Lower leg skin (tissue), 3 donors: ENCODE measurements around the gene AATK.

Experiments used
- CTCF ChIP-seq, 3 donors: fragments of 450-650 bp; IDR thresholded peaks; one replicate each; pipeline ENCODE4 v1.5.1; 2016; ENCODE audit warnings: antibody characterized with exemption in 3 of 3, mild to moderate bottlenecking in 3 of 3, moderate library complexity in 2 of 3
- POLR2A ChIP-seq, 2 donors: fragments of 450-650 bp; IDR thresholded peaks; one replicate each; pipeline ENCODE4 v1.6.1; 2016 to 2017; ENCODE audit warnings: antibody characterized with exemption in 2 of 2, mild to moderate bottlenecking in 1 of 2, moderate library complexity in 1 of 2

- TF ChIP-seq CTCF (IDR thresholded peaks at IDR 0.05) (no peak), POLR2A (IDR thresholded peaks at IDR 0.05) (no peak)
These were observed 90.7 kb downstream of the AATK start for GRCh38 chr17:81075307-81075706.
